GM18502 (cell line): Measurements from ENCODE around the gene EIF4G3.
"Not testable (repeated sequence)": the region's sequence is repeated elsewhere in the genome, so short reads cannot be mapped to it uniquely, and the experiment has no call there.

Experiments
- ATAC-seq: cut with Tn5 transposase; IDR thresholded peaks from one replicate; pipeline ENCODE4 v1.9.1; 2021; ENCODE audit warnings: mild to moderate bottlenecking; ENCODE audit not compliant: unreplicated experiment, poor library complexity

The EIF4G3 gene

DNA sequence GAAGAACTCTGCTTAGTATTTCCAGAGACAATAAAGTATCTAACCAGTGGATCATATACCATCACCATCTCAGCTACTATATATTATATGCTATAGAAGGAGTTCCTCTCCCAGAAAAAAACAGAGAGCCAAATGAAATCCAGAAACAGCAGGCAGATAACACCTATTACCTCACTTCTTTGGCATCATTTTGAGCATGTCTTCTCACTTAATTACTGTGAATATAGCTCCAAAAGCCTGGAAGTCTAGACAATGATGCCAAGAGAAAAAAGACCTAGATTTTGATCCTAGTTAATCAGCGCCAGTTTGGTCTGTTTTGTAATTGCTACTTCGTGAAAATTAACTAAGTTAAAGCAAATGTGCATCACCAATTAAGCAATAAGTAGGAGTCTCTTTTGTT, 131.3 kb downstream of the EIF4G3 start:
- no peak for ATAC-seq

DNA sequence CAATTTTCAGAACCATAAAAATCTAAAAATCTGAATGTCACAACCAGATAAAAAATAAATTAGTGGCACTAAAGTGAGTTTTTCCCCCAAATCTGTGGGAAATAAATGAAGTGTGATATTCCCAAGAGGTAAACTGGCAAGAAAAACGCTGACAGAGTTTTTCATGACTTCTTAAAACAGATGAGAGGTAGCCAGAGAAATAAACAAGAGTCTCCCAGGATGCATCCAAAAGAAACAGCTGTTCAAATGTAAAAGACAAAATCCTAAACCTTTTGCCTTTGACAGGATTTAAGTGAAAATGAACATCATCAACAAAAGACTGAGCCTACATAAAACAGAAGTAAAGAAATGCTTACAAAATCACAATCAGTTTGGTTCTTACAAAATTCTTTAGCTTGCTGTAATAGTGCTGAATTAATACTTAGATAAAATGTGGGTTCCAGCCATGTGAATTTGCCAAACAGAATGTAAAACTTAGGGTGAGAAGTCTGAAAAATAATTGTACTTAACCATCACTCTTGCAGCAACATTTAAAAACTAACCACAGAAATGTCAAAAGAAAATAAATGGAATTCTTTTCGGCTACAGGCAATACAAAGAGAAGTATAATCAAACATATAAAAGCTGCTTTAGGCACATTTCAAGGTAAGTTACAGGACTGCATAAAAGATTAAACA, 133.6 kb downstream of the EIF4G3 start:
- no peak for ATAC-seq

- ATAC-seq = no peak
Observed at GRCh38 chr1:21041541-21041940, 135.2 kb downstream of the EIF4G3 start.

- no peak for ATAC-seq
Observed at GRCh38 chr1:21037091-21037490, 139.6 kb downstream of the EIF4G3 start.

GRCh38 chr1:21035794-21036193, 140.9 kb downstream of the EIF4G3 start:
- ATAC-seq = no peak

DNA sequence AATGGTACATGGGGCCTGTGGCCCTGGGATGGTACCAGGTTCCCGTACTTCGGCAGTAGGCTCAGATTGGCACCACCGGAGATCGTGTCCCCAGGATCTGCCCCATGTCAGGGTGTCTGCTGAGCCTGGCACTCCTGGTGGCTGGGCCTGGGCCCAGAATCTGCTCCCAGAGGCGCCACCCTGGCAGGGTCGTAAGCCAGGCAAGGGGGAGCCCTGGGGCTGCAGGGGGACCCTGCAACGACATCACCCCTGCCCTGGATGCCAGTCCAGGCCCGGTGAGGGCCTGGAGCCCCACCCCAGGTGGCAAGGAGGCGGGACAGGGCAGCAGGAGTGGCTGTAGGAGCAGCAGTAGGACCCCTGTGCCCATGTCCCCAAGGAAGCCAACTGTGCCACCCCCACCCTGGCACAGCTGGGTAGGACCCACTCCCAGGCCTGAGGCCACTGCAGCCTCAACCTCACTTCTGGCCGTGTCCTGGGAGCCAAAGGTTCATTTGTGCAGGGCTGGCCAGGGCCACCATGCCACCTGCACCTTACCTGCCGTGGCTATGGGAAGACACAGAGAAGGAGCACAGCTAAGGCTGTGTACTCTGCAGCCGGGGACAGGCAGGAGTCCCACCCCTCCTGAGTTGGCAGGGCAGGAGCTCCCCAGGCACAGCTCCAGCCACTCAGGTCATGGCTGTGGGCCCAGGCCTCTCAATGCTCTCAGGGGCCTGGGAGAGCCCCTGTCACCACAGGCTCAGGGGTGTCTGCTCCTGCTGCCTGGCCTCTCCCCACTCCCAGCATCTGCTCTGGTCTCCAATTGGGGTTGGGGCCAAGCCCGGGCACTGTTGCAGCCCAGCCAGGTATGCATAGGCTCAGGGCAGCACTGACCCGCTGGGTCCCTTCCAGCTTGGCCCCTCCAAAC, 141.7 kb downstream of the EIF4G3 start:
- no peak for ATAC-seq

- ATAC-seq = no peak
Observed at GRCh38 chr1:21032741-21033140, 144.0 kb downstream of the EIF4G3 start.

DNA sequence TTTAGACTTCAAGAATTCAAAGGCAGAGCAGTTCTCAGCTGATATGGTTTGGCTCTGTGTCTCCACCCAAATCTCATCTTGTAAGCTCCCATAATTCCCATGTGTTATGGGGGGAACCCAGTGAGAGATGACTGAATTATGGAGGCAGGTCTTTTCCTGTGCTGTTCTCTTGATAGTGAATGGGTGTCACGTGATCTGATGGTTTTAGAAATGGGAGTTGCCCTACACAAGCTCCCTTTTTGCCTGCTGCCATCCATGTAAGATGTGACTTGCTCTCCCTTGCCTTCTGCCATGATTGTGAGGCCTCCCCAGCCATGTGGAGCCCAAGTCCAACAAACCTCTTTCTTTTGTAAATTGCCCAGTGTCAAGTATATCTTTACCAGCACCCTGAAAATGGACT, 146.5 kb downstream of the EIF4G3 start:
- ATAC-seq = no peak

DNA sequence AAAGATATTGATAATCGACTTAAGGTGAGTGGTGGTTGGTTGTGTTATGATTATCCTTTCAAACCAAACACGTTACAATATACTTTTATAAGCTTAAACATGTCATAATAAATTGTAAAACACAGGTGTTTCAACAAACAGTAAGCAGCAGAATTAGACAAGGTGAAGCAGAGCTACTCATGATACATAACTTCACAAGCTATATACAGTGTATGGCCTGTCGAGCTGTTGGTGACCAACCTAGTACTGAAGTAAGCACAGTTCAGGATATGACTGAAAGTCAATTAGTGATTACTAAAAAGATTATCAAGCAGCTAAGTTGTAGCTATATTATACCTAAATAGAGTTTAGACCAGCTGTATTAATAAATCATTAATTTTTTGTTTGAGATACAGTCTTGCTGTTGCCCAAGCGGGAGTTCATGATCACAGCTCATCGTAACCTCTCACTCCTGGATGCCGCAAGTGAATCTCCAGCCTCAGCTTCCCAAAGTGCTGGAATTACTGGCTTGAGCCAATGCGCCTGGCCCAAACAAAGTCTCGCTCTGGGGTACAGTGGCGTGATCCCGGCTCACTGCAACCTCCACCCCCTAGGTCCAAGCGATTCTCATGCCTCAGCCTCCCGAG, 148.1 kb downstream of the EIF4G3 start:
- no peak for ATAC-seq

DNA sequence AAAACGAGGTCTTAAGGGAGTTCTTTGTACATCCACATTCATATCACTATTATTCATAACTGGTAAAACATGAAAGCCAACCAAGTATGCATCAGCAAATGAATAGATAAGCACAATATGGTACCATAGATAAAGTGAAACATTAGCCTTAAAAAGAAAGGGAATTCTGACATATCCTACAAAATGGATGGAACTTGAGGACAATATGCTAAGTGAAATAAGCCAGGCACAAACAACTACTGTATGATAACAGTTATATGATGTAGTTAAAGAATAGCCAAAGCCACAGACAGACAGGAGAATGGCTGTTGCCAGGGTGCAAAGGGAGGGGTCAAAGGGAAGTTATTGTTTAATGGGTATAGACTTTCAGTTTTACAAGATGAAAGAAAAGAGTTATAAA, 148.9 kb downstream of the EIF4G3 start:
- no peak for ATAC-seq

DNA sequence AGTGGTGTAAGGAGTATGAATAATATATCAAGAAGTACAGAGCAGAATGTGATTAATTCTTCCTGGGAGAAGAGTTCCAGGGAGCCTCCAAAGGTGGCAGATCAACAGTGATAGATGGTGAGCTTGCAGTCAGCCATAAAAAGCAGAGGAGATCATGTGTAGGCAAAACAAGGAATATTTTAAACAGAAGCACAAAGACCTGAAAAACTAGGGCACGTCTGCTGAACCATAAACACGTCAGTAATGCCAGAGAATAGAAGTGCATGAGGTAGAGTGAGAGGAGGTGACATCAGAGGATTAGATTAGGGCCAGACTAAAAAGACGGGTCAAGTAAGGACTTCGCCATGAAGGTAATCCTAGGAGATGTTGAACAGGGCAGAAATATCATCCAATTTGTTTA, 151.8 kb downstream of the EIF4G3 start:
- ATAC-seq = no peak

DNA sequence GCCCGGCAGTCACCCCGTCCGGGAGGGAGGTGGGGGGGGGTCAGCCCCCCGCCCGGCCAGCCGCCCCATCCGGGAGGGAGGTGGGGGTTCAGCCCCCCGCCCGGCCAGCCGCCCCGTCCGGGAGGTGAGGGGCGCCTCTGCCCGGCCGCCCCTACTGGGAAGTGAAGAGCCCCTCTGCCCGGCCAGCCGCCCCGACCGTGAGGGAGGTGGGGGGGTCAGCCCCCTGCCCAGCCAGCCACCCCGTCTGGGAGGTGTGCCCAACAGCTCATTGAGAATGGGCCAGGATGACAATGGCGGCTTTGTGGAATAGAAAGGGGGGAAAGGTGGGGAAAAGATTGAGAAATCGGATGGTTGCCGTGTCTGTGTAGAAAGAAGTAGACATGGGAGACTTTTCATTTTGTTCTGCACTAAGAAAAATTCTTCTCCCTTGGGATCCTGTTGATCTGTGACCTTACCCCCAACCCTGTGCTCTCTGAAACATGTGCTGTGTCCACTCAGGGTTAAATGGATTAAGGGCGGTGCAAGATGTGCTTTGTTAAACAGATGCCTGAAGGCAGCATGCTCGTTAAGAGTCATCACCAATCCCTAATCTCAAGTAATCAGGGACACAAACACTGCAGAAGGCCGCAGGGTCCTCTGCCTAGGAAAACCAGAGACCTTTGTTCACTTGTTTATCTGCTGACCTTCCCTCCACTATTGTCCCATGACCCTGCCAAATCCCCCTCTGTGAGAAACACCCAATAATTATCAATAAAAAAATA, 152.4 kb downstream of the EIF4G3 start:
- ATAC-seq = not testable (repeated sequence)

DNA sequence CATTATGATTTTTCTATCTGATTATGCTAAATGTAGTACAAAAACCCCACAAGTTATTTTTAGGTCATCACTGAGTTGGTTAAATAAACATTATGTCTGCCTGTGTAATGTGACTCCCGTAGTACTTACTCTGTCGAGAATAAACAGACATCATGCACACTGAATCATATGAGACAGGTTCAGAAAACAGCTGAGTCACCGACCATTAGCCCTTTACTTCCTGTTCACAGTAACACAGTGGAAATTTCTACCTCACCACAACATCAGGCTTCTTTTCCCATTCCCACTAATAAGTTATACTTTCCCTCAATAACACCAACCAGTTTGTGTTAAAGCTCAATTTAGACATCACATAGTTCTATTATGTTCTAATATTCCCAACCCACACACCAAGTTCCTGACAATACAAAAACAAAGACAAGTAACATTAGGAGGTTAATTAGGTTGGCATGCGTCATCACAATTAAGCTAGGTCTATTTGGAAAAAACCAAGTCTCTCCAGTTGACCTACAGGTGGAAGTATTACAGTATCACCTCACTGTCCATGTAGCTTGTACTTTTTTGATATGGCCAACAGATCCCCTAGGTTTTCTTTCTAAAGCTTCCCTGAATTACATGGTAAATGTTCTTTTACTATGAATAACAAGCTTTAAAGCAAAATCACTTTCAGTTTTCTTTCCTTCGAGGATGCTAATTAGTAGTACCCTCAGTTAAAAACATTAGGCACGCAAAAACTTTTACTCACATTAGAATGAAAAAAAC, 154.2 kb downstream of the EIF4G3 start:
- peak; percentile 87 for ATAC-seq

DNA sequence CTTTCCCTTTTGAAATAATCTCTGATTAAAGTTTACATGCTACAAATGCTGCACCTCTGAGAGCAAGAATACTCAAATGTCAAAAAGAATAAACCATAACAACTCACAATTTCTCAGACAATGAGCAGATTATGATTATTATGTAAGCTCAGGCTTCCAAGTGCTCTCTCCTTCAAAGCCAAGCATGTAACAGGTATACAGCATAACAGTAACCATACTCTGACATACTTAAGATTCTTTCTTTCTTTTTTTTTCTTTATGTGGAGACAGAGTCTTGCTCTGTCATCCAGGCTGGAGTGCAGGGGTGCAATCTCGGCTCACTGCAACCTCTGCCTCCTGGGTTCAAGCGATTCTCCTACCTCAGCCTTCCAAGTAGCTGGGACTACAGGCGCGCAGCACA, 155.4 kb downstream of the EIF4G3 start:
- ATAC-seq = no peak

GRCh38 chr1:21020151-21020550, 156.5 kb downstream of the EIF4G3 start:
- no peak for ATAC-seq

- ATAC-seq = no peak
Observed at GRCh38 chr1:21018673-21019072, 158.0 kb downstream of the EIF4G3 start.

DNA sequence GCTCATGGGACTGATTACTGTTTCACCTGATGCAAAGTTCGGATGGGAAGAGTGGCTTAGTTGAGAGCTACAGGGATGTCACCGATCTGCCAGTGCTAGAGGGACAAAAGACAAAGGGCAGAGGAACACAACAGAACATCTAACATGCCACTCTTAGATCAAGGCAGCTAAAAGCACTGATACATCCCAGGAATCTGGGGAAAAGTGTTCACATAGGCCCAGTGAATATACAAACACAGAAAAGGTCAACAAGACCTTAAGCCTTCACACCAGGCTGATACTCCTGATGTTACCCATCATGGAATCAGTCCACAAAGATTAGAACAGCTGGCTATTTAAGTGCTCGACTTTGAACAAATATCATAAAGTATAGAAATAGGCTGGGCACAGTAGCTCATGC, 163.2 kb downstream of the EIF4G3 start:
- no peak for ATAC-seq

- no peak for ATAC-seq
Observed at GRCh38 chr1:21012937-21013336, 163.8 kb downstream of the EIF4G3 start.

- no peak for ATAC-seq
Observed at GRCh38 chr1:21007876-21008275, 168.8 kb downstream of the EIF4G3 start.
